HFF-Myc (cell line): ENCODE results near the gene ARHGAP23.

Source experiments
- DNase-seq: peaks from one replicate; pipeline ENCODE4 v3.0.0-alpha.2; 2011; ENCODE audit warnings: low read depth; ENCODE audit errors: extremely low read depth
- H3K4me3 ChIP-seq: replicated peaks from 2 replicates; pipeline ENCODE4 v1.5.1; 2011; ENCODE audit warnings: low read depth, mild to moderate bottlenecking, control low read depth, low read length
- CTCF ChIP-seq: IDR thresholded peaks from 2 replicates; pipeline ENCODE4 v1.5.1; 2012; ENCODE audit warnings: mild to moderate bottlenecking, low read depth, low read length, control low read depth; ENCODE audit errors: missing control alignments

The ARHGAP23 gene

GRCh38 chr17:38443356-38444031 lies 15.2 kb downstream of the ARHGAP23 start:
- no peak for DNase-seq
- no peak overlapping the region for H3K4me3 ChIP-seq
- TF ChIP-seq CTCF = no peak

- TF ChIP-seq CTCF = peak; percentile 95
- H3K4me3 ChIP-seq = no peak overlapping the region
- DNase-seq = no peak
Observed at GRCh38 chr17:38444151-38444550, 15.9 kb downstream of the ARHGAP23 start.

GRCh38 chr17:38447502-38448085 lies 19.3 kb downstream of the ARHGAP23 start:
- no peak for DNase-seq
- no peak overlapping the region for H3K4me3 ChIP-seq
- TF ChIP-seq CTCF = no peak

- TF ChIP-seq CTCF = no peak
- no peak overlapping the region for H3K4me3 ChIP-seq
- DNase-seq = no peak
Observed at GRCh38 chr17:38448208-38448771, 20.0 kb downstream of the ARHGAP23 start.

- no peak for TF ChIP-seq CTCF
- H3K4me3 ChIP-seq = no peak overlapping the region
- no peak for DNase-seq
Observed at GRCh38 chr17:38449364-38449763, 21.1 kb downstream of the ARHGAP23 start.

- no peak for TF ChIP-seq CTCF
- DNase-seq = no peak
- H3K4me3 ChIP-seq = peak overlapping the region; percentile 69
Observed at GRCh38 chr17:38450557-38451029, 22.3 kb downstream of the ARHGAP23 start.
